Measurements from ENCODE around the gene ATXN1. TPM values are rescaled to one million over a fixed set of nuclear protein-coding genes. Genes with fewer than 3 reads are reported as not detected.
"Not testable (repeated sequence)": the region's sequence is repeated elsewhere in the genome, so short reads cannot be mapped to it uniquely, and the experiment has no call there.

The ATXN1 gene
- total RNA-seq, 1 donor from 2014 or later, result 60.0 TPM

- no peak for DNase-seq (ENCODE audit: low read depth)
Observed at GRCh38 chr6:16624636-16625290, 136.5 kb downstream of the ATXN1 start.

- DNase-seq (ENCODE audit: low read depth), result no peak
Observed at GRCh38 chr6:16623731-16624130, 137.5 kb downstream of the ATXN1 start.

GRCh38 chr6:16623029-16623653 is 138.1 kb downstream of the ATXN1 start:
- DNase-seq (ENCODE audit: low read depth), result peak; percentile 22

GRCh38 chr6:16622193-16622592 is 139.1 kb downstream of the ATXN1 start:
- no peak for DNase-seq (ENCODE audit: low read depth)

- DNase-seq (ENCODE audit: low read depth), result no peak
Observed at GRCh38 chr6:16621002-16621401, 140.3 kb downstream of the ATXN1 start.

GRCh38 chr6:16619777-16620176 is 141.5 kb downstream of the ATXN1 start:
- DNase-seq (ENCODE audit: low read depth), result no peak

GRCh38 chr6:16618962-16619361 is 142.3 kb downstream of the ATXN1 start:
- DNase-seq (ENCODE audit: low read depth), result peak; percentile 49

GRCh38 chr6:16615215-16615614 is 146.0 kb downstream of the ATXN1 start:
- DNase-seq (ENCODE audit: low read depth), result not testable (repeated sequence)

- DNase-seq (ENCODE audit: low read depth), result not testable (repeated sequence)
Observed at GRCh38 chr6:16614143-16614542, 147.1 kb downstream of the ATXN1 start.

GRCh38 chr6:16613504-16613903 is 147.8 kb downstream of the ATXN1 start:
- not testable (repeated sequence) for DNase-seq (ENCODE audit: low read depth)

- DNase-seq (ENCODE audit: low read depth), result no peak
Observed at GRCh38 chr6:16608444-16608843, 152.8 kb downstream of the ATXN1 start.

- DNase-seq (ENCODE audit: low read depth), result no peak
Observed at GRCh38 chr6:16602035-16602434, 159.2 kb downstream of the ATXN1 start.

- DNase-seq (ENCODE audit: low read depth), result no peak
Observed at GRCh38 chr6:16600701-16601100, 160.6 kb downstream of the ATXN1 start.

- no peak for DNase-seq (ENCODE audit: low read depth)
Observed at GRCh38 chr6:16600026-16600425, 161.2 kb downstream of the ATXN1 start.

- no peak for DNase-seq (ENCODE audit: low read depth)
Observed at GRCh38 chr6:16596616-16597331, 164.5 kb downstream of the ATXN1 start.

GRCh38 chr6:16595514-16596120 is 165.6 kb downstream of the ATXN1 start:
- DNase-seq (ENCODE audit: low read depth), result no peak

- DNase-seq (ENCODE audit: low read depth), result no peak
Observed at GRCh38 chr6:16594849-16595248, 166.4 kb downstream of the ATXN1 start.

GRCh38 chr6:16592223-16592911 is 168.9 kb downstream of the ATXN1 start:
- DNase-seq (ENCODE audit: low read depth), result no peak

GRCh38 chr6:16591396-16592222 is 169.7 kb downstream of the ATXN1 start:
- no peak for DNase-seq (ENCODE audit: low read depth)

- no peak for DNase-seq (ENCODE audit: low read depth)
Observed at GRCh38 chr6:16585805-16586204, 175.5 kb downstream of the ATXN1 start.

Data from myocyte (in vitro differentiated cells).